ENCODE results near the gene GGT1. TPM values are rescaled to one million over a fixed set of nuclear protein-coding genes. Genes with fewer than 3 reads are reported as not detected.
"Not testable (repeated sequence)": the region's sequence is repeated elsewhere in the genome, so short reads cannot be mapped to it uniquely, and the experiment has no call there.

GGT1 gene
- total RNA-seq, 1 experiment from 2014 or later, result 14.0 TPM

DNA sequence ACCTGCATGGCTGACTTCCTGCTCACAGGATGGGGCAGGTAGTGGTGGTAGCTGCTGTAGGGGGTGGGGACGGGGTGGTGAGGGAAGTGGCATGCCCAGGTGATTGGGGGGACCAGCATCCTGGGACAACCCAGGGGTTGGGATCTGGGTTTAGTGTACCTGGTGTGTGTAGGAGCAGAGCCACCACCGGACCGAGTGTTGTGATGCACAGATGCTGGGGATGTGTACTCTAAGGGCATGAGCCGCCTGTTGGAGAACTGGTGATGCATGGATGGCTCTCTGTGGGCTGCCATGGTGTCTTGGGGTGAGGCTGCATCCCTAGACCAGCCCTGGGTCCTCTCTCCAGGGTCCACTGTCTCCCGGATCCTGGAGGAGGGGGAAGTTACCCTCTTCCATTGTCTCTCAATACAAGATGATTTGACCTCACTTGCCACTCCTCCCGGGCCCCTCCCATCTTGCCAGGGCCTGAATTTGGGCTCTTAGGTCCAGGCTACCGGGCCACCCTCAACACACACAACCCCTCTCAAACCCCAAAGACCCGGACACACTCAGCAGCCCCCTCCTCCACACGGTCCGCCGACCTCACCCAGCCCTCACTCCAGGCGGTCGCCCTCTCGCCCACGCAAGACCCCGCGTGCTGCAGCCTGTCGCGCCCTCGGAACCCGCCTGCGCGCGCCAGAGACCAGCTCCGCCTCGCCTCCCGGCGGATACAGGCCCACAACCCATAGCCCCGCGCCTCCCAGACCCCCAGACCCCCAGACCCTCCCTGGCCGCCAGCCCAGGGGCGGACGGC lies 10.7 kb upstream of the GGT1 start:
- H3K4me2 ChIP-seq (ENCODE audit: low read length), result peak overlapping the region; percentile 96
- no peaks in the 10 kb centered on the region for H3K9me3 ChIP-seq (ENCODE audit: control insufficient read depth in 1 of 2, insufficient read depth in 1 of 2, low read depth in 1 of 2, low read length in 2 of 2)
- intact Hi-C loops (cut with micrococcal nuclease), result no loop called here
- RAD21 ChIA-PET (ENCODE audit: low non-redundant PET in 1 of 2, low total read pairs in 2 of 2, uncharacterized antibody in 2 of 2, unreplicated experiment in 2 of 2), result no interaction called here
- POLR2A ChIA-PET, result no interaction called here
- H2AFZ ChIP-seq (ENCODE audit: low read depth, low read length, poor library complexity, severe bottlenecking), result no peak overlapping the region
- TSS peak; percentile 70 for BruUV-seq (replicated peaks)
- H3K9me2 ChIP-seq (ENCODE audit: insufficient read depth), result no peaks in the 10 kb centered on the region
- no peaks in the 10 kb centered on the region for H3K36me3 ChIP-seq (ENCODE audit: control insufficient read depth in 1 of 2, insufficient read depth in 2 of 2, low read length in 2 of 2)
- H3K4me1 ChIP-seq (ENCODE audit: control insufficient read depth in 1 of 2, insufficient read depth in 2 of 2, low read length in 2 of 2), result peaks cover 8 to 20% of the 10 kb centered on the region in 2 experiments
- CTCF ChIA-PET, result no interaction called here
- peak overlapping the region; percentile 73 for H3K9ac ChIP-seq (ENCODE audit: low read length)
- H3K27ac ChIP-seq (ENCODE audit: low read depth, low read length), result peak overlapping the region; percentile 65; the same call in 1 of the 2 replicates
- H3K27me3 ChIP-seq (ENCODE audit: insufficient read depth, low read length), result no peaks in the 10 kb centered on the region
- TF ChIP-seq EGR1 (IDR thresholded peaks at IDR 0.05; ENCODE audit: low read depth), result peak; percentile 75
- TF ChIP-seq POLR2A (IDR thresholded peaks at IDR 0.05; ENCODE audit: borderline replicate concordance, extremely low read depth, insufficient read depth, insufficient read length), result no peak
- TF ChIP-seq, protein P1, sequence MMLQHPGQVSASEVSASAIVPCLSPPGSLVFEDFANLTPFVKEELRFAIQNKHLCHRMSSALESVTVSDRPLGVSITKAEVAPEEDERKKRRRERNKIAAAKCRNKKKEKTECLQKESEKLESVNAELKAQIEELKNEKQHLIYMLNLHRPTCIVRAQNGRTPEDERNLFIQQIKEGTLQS (IDR thresholded peaks at IDR 0.05), result no peak
- no peak for TF ChIP-seq FOSL1 (IDR thresholded peaks at IDR 0.05; ENCODE audit: low read depth)
- no peak for TF ChIP-seq EZH2 (IDR thresholded peaks at IDR 0.05)
- no peak for TF ChIP-seq ELF1 (IDR thresholded peaks at IDR 0.05; ENCODE audit: borderline replicate concordance, low read depth)
- no peaks in the 10 kb centered on the region for H3K79me2 ChIP-seq (ENCODE audit: insufficient read depth, low read length)
- no peak for DNase-seq (ENCODE audit: low read depth, low spot score)
- peak; percentile 43 for ATAC-seq
- peak overlapping the region; percentile 62 to 68 for H3K4me3 ChIP-seq (replicated peaks in 1 of 2; ENCODE audit: low read depth in 1 of 2, low read length in 2 of 2)
- H4K20me1 ChIP-seq (ENCODE audit: insufficient read depth), result no peaks in the 10 kb centered on the region

DNA sequence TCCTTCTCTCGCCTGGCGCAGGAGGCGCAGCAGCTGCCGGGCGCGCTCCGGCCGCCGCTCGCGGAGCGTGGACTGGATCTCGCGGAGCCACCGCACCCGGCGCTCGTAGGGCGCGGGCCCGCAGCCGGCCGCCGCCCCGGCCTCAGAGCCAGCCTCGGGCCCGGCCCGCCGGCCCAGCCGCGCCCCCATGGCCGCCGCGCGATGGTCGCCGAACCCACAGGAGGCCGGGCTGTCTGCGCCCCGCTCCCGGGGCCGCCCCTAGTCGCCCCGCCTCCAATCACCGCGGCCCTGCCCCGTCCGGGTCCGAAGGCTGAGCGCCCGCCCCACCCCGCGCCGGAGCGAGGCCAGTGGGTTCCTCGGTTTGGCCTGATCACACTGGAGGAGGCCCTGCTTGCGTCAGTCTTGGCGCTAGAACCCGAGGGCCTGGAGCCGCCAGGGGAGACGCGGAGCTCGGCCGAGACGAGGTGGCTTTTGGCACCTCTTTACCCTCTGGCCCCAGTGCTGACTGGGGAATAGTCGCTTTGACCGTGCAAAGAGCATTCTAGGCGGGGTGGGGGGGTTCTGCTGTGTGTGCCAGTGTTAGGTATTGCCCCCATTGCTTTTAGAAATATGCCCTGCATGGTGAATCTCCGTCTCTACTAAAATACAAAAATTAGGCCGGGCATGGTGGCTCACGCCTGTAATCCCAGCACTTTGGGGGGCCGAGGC lies 10.0 kb upstream of the GGT1 start, which contains the start of gene LRRC75B:
TSS of gene LRRC75B (minus strand) at position 223 of the 708 bp plus-strand sequence. CDS start at position 189, 34 bp downstream.
- ATAC-seq, result peak; percentile 96
- Histone ChIP-seq H3K79me2 (ENCODE audit: insufficient read depth, low read length) (no peaks in the 10 kb centered on the region), H3K4me2 (ENCODE audit: low read length) (peak within 1 kb of the TSS; percentile 96), H3K27ac (ENCODE audit: low read depth, low read length) (peak within 1 kb of the TSS; percentile 65), H3K27me3 (ENCODE audit: insufficient read depth, low read length) (no peaks in the 10 kb centered on the region), H3K9me3 (ENCODE audit: control insufficient read depth in 1 of 2, insufficient read depth in 1 of 2, low read depth in 1 of 2, low read length in 2 of 2) (no peaks in the 10 kb centered on the region), H2AFZ (ENCODE audit: low read depth, low read length, poor library complexity, severe bottlenecking) (no peak within 1 kb of the TSS), H3K4me3 (replicated peaks in 1 of 2; ENCODE audit: low read depth in 1 of 2, low read length in 2 of 2) (peak within 1 kb of the TSS; percentile 62 to 68), H3K9me2 (ENCODE audit: insufficient read depth) (no peaks in the 10 kb centered on the region), H3K4me1 (ENCODE audit: control insufficient read depth in 1 of 2, insufficient read depth in 2 of 2, low read length in 2 of 2) (peaks cover 8 to 20% of the 10 kb centered on the region in 2 experiments), H3K36me3 (ENCODE audit: control insufficient read depth in 1 of 2, insufficient read depth in 2 of 2, low read length in 2 of 2) (no peaks in the 10 kb centered on the region), H3K9ac (ENCODE audit: low read length) (peak within 1 kb of the TSS; percentile 73), H4K20me1 (ENCODE audit: insufficient read depth) (no peaks in the 10 kb centered on the region)
- CTCF ChIA-PET, result interaction anchor here (0.7 kb wide), 1 partner anchor 217 kb away, joined by 4 read pairs; no protein-coding TSS in a partner anchor
- POLR2A ChIA-PET, result no interaction called here
- DNase-seq (ENCODE audit: low read depth, low spot score), result peak; percentile 47
- RAD21 ChIA-PET (ENCODE audit: low non-redundant PET in 1 of 2, low total read pairs in 2 of 2, uncharacterized antibody in 2 of 2, unreplicated experiment in 2 of 2), result no interaction called here
- intact Hi-C loops (cut with micrococcal nuclease), result no loop called here
- BruUV-seq (replicated peaks), result no TSS peak
- TF ChIP-seq ZFX (IDR thresholded peaks at IDR 0.05), result peak; percentile 74
- no peak for TF ChIP-seq FOSL1 (IDR thresholded peaks at IDR 0.05; ENCODE audit: low read depth)
- peak; percentile 82 for TF ChIP-seq POLR2AphosphoS5 (IDR thresholded peaks at IDR 0.05; ENCODE audit: low read depth, low read length)
- TF ChIP-seq, protein P2, sequence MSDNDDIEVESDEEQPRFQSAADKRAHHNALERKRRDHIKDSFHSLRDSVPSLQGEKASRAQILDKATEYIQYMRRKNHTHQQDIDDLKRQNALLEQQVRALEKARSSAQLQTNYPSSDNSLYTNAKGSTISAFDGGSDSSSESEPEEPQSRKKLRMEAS (IDR thresholded peaks at IDR 0.05), result peak; percentile 51; the same call in 1 of the 2 replicates

DNA sequence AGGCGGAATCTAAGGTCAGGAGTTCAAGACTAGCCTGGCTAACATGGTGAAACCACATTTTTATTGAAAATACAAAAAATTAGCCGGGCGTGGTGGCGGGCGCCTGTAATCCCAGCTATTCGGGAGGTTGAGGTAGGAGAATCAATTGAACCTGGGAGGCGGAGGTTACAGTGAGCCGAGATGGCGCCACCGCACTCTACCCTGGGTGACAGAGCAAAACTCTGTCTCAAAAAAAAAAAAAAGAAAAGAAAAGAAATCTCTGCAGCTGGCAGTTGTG lies 9.5 kb upstream of the GGT1 start:
- DNase-seq (ENCODE audit: low read depth, low spot score); POLR2A ChIA-PET; intact Hi-C loops (cut with micrococcal nuclease); ATAC-seq; RAD21 ChIA-PET (ENCODE audit: low non-redundant PET in 1 of 2, low total read pairs in 2 of 2, uncharacterized antibody in 2 of 2, unreplicated experiment in 2 of 2); H3K79me2 ChIP-seq (ENCODE audit: insufficient read depth, low read length); H3K9me3 ChIP-seq (ENCODE audit: control insufficient read depth in 1 of 2, insufficient read depth in 1 of 2, low read depth in 1 of 2, low read length in 2 of 2); H4K20me1 ChIP-seq (ENCODE audit: insufficient read depth); H3K9me2 ChIP-seq (ENCODE audit: insufficient read depth); CTCF ChIA-PET; H3K36me3 ChIP-seq (ENCODE audit: control insufficient read depth in 1 of 2, insufficient read depth in 2 of 2, low read length in 2 of 2); H2AFZ ChIP-seq (ENCODE audit: low read depth, low read length, poor library complexity, severe bottlenecking); H3K27me3 ChIP-seq (ENCODE audit: insufficient read depth, low read length): not testable (repeated sequence)
- H3K4me2 ChIP-seq (ENCODE audit: low read length), result peak overlapping the region; percentile 96
- peak overlapping the region; percentile 73 for H3K9ac ChIP-seq (ENCODE audit: low read length)
- H3K27ac ChIP-seq (ENCODE audit: low read depth, low read length), result peak overlapping the region; percentile 65; the same call in 1 of the 2 replicates
- H3K4me1 ChIP-seq (ENCODE audit: control insufficient read depth in 1 of 2, insufficient read depth in 2 of 2, low read length in 2 of 2), result peaks cover 8 to 20% of the 10 kb centered on the region in 2 experiments
- peak overlapping the region; percentile 62 to 68 for H3K4me3 ChIP-seq (replicated peaks in 1 of 2; ENCODE audit: low read depth in 1 of 2, low read length in 2 of 2)
- TSS peak; percentile 86 for BruUV-seq (replicated peaks)
